Testis (tissue), 3 donors: Measurements from ENCODE around the gene STRIT1. TPM values are rescaled to one million over a fixed set of nuclear protein-coding genes. Genes with fewer than 3 reads are reported as not detected.
"Not testable (repeated sequence)": the region's sequence is repeated elsewhere in the genome, so short reads cannot be mapped to it uniquely, and the experiment has no call there.

Source experiments
- DNase-seq: peaks from one replicate; pipeline ENCODE4 v3.0.0-alpha.2; 2019
- H3K27ac ChIP-seq, 2 donors: fragments of 200-600 bp; sonication (generic); one replicate each; pipeline ENCODE4 v1.5.1; 2019
- H3K27me3 ChIP-seq: fragments of 200-600 bp; sonication (generic); one replicate; pipeline ENCODE4 v1.5.1; 2019
- H3K36me3 ChIP-seq: fragments of 200-600 bp; sonication (generic); one replicate; pipeline ENCODE4 v1.5.1; 2017; ENCODE audit warnings: low read depth; ENCODE audit errors: missing control alignments
- H3K4me1 ChIP-seq: fragments of 200-600 bp; sonication (generic); one replicate; pipeline ENCODE4 v1.5.1; 2019
- H3K4me3 ChIP-seq, 2 donors: fragments of 200-600 bp; sonication (generic); one replicate each; pipeline ENCODE4 v1.5.1; 2017 to 2019
- H3K9me3 ChIP-seq: fragments of 200-600 bp; sonication (generic); one replicate; pipeline ENCODE4 v1.5.1; 2017
- POLR2A ChIP-seq: fragments of 450-650 bp; IDR thresholded peaks from one replicate; pipeline ENCODE4 v1.6.1; 2017; ENCODE audit warnings: antibody characterized with exemption, mild to moderate bottlenecking, moderate library complexity
- WGBS, 2 donors: methylation state at CpG; one replicate each; pipeline ENCODE4 v1.1.5; 2018; 5-methylcytosine and 5-hydroxymethylcytosine counted together
- intact Hi-C: fragments of 100-400 bp; cut with DNase I; formaldehyde crosslinking; loops from one replicate; pipeline ENCODE4 v1.15.1; 2023; ENCODE audit warnings: low total_unique reads
- polyA plus RNA-seq: library from polyadenylated mRNA; stranded (reverse); fragments of 350-450 nt; fragmentation: Illumina TruSeq; extraction: RNeasy Lipid Tissue Mini Kit (QIAGEN cat#74804); gene quantifications from one replicate; pipeline ENCODE4 v1.2.3, GENCODE V29; 2014; ENCODE audit warnings: low read depth, low replicate concordance; ENCODE audit not compliant: insufficient read depth
- total RNA-seq, 2 donors: library from RNA; depleted of rRNA; stranded (reverse); fragments of >200 nt; gene quantifications; one replicate each; pipeline ENCODE4 v1.2.3, GENCODE V29; 2016
- TF ChIP-seq, protein P1 (sequence below), 3 experiments: fragments of 450-650 bp in 2 of 3; fragments of 200-600 bp in 1 of 3; sonication (generic) in 1 of 3; IDR thresholded peaks; one replicate each; pipeline ENCODE4 v1.5.1; 2016 to 2019; ENCODE audit warnings: antibody characterized with exemption in 3 of 3, mild to moderate bottlenecking in 2 of 3, moderate library complexity in 1 of 3

The STRIT1 gene
- total and polyA plus RNA-seq, 3 donors from 2014 or later, result 2.5 TPM; not detected in 2

- no peaks in the 10 kb centered on the region for H3K36me3 ChIP-seq
- no peak for TF ChIP-seq POLR2A
- TF ChIP-seq, protein P1, sequence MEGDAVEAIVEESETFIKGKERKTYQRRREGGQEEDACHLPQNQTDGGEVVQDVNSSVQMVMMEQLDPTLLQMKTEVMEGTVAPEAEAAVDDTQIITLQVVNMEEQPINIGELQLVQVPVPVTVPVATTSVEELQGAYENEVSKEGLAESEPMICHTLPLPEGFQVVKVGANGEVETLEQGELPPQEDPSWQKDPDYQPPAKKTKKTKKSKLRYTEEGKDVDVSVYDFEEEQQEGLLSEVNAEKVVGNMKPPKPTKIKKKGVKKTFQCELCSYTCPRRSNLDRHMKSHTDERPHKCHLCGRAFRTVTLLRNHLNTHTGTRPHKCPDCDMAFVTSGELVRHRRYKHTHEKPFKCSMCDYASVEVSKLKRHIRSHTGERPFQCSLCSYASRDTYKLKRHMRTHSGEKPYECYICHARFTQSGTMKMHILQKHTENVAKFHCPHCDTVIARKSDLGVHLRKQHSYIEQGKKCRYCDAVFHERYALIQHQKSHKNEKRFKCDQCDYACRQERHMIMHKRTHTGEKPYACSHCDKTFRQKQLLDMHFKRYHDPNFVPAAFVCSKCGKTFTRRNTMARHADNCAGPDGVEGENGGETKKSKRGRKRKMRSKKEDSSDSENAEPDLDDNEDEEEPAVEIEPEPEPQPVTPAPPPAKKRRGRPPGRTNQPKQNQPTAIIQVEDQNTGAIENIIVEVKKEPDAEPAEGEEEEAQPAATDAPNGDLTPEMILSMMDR (IDR thresholded peaks at IDR 0.05), result no peak
- no peaks in the 10 kb centered on the region for H3K9me3 ChIP-seq
- no peak overlapping the region for H3K4me3 ChIP-seq
- no peaks in the 10 kb centered on the region for H3K4me1 ChIP-seq
- intact Hi-C loops, result no loop called here
- H3K27me3 ChIP-seq, result no peaks in the 10 kb centered on the region
- no peak for DNase-seq
- 84 to 90% methylated on average over 6 of the region's 6 CpGs for WGBS, 2 donors
- no peak overlapping the region for H3K27ac ChIP-seq
Measured at GRCh38 chr3:155282385-155283091, 10.9 kb downstream of the STRIT1 start.

- H3K4me1 ChIP-seq, result no peaks in the 10 kb centered on the region
- no peaks in the 10 kb centered on the region for H3K9me3 ChIP-seq
- TF ChIP-seq, protein P1 (IDR thresholded peaks at IDR 0.05), result no peak
- no peak for TF ChIP-seq POLR2A
- H3K27me3 ChIP-seq, result no peaks in the 10 kb centered on the region
- intact Hi-C loops, result no loop called here
- H3K36me3 ChIP-seq, result no peaks in the 10 kb centered on the region
- H3K4me3 ChIP-seq, result no peak overlapping the region
- no peak overlapping the region for H3K27ac ChIP-seq
- 86 to 92% methylated on average over 2 of the region's 2 CpGs for WGBS, 2 donors
- no peak for DNase-seq
Measured at GRCh38 chr3:155281912-155282311, 11.6 kb downstream of the STRIT1 start.

- not testable (repeated sequence) for H3K27me3 ChIP-seq
Measured at GRCh38 chr3:155276089-155276488, 17.4 kb downstream of the STRIT1 start.

GRCh38 chr3:155275159-155275754, 18.2 kb downstream of the STRIT1 start:
- 67 to 75% methylated on average over 6 of the region's 6 CpGs for WGBS, 2 donors
- H3K4me3 ChIP-seq, H3K9me3 ChIP-seq, intact Hi-C loops, H3K36me3 ChIP-seq, DNase-seq, H3K4me1 ChIP-seq, H3K27me3 ChIP-seq: not testable (repeated sequence)
- peak overlapping the region; percentile 31 to 68 for H3K27ac ChIP-seq

More at GRCh38 chr3:155276089-155276488, 17.4 kb downstream of the STRIT1 start:
- H3K27ac ChIP-seq, result peak overlapping the region; percentile 31 to 68
- H3K4me1 ChIP-seq, intact Hi-C loops, H3K4me3 ChIP-seq, H3K9me3 ChIP-seq, H3K36me3 ChIP-seq: not testable (repeated sequence)
- peak; percentile 87 for DNase-seq
- WGBS, 2 donors, result 57 to 78% methylated on average over 6 of the region's 6 CpGs

- H3K27ac ChIP-seq, H3K36me3 ChIP-seq, intact Hi-C loops, DNase-seq, H3K4me3 ChIP-seq, H3K4me1 ChIP-seq, H3K9me3 ChIP-seq, H3K27me3 ChIP-seq: not testable (repeated sequence)
- 83 to 92% methylated on average over 4 of the region's 4 CpGs for WGBS, 2 donors
Measured at GRCh38 chr3:155274435-155274834, 19.0 kb downstream of the STRIT1 start.

GRCh38 chr3:155271343-155271613, 22.2 kb downstream of the STRIT1 start:
- no peaks in the 10 kb centered on the region for H3K36me3 ChIP-seq
- no peak overlapping the region for H3K27ac ChIP-seq
- no peak for DNase-seq
- TF ChIP-seq, protein P1 (IDR thresholded peaks at IDR 0.05), result no peak
- TF ChIP-seq POLR2A, result no peak
- H3K9me3 ChIP-seq, result no peaks in the 10 kb centered on the region
- no peaks in the 10 kb centered on the region for H3K27me3 ChIP-seq
- no peaks in the 10 kb centered on the region for H3K4me1 ChIP-seq
- H3K4me3 ChIP-seq, result no peak overlapping the region
- intact Hi-C loops, result no loop called here
- WGBS, 2 donors, result 75% methylated on average over 1 of the region's 1 CpG; no CpG with 5 or more reads in 1 of the 2 donors
